ENCODE results near the gene CHD2.

DNA sequence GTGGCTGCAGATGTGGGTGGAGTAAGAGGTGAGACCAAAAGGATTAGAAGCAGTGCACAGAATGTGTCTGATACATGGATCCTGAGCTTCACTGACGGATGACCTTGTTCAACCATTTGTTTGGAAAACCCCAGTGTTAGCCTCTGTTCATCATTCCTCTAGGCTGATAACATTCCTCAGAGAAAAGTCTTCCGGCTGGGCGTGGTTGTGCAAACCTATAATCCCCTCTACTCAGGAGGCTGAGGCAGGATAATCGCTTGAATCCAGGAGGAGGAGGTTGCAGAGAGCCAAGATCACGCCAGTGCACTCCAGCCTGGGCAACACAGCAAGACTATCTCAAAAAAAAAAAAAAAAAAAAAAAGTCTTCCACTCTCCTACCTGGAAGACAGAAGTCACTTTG is 23.1 kb upstream of the CHD2 start:
- TF ChIP-seq CTCF (conservative IDR thresholded peaks at IDR 0.05) (no peak), EZH2 (IDR thresholded peaks at IDR 0.05; ENCODE audit: low read depth) (no peak)
